Cardiac septum (tissue), 1 donor: ENCODE data around the gene SLX9. TPM values are rescaled to one million over a fixed set of nuclear protein-coding genes. Genes with fewer than 3 reads are reported as not detected.

Experiments
- DNase-seq: peaks from one replicate; pipeline ENCODE4 v3.0.0-alpha.2; 2020; ENCODE audit warnings: low spot score
- intact Hi-C: fragments of 100-400 bp; cut with DNase I; formaldehyde crosslinking; loops from one replicate; pipeline ENCODE4 v1.14.0; 2022
- total RNA-seq: library from RNA; stranded (reverse); fragmentation: NEBNext Ultra II Directional; extraction: Animal tissue kit (Norgen Biotek cat#: 25700); gene quantifications from one replicate; pipeline ENCODE4 v1.2.1, GENCODE V29; 2021
- donor health status: DM: no; HTN: no; CAD: no.

Gene SLX9
- total RNA-seq, 1 donor from 2014 or later = 35.8 TPM

DNA sequence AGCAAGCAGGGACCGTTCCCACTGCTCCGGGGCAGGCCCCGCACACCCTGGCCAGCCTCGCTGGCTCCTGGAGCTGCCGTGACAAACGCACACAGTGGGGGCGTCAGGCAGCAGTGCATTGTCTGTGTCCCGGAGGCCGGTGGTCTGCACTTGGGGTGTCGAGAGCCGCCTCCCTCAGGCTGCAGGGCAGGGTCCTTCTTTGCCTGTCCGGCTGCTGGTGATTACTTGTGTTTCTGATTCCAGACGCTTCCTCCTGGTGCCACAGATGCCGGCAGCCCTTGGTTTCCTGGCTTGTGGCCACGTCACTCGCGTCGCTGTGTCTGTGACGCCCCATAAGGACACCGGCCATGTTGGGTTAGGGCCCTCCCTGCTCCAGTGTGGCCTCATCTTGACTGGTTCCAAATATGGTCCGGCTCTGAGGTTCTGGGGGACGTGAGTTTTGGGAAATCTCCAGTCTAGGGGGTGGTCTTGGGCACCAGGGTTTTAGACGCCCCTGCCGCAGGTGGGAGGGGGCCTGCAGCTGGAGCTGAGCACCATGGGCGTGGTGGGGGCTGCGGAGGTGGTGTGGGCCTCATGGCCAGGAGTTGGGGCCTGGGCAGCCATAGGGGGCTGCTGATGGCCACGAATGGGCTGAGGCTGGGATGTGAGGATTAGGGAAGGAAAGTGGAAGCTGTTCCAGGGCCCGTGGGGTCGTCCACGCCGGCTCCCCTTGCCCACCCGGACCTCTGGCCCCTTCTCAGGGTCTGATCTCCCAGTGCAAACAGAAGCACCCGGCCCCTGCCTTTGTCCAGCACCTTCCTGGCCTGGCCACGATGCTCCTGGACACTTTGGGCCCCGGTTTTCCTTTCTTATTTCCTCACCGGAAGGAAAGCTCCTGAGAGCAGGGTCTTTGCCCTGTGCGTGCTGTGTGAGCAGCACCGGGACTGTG lies 41.0 kb downstream of the SLX9 start:
- DNase-seq = no peak
- intact Hi-C loops = no loop called here

DNA sequence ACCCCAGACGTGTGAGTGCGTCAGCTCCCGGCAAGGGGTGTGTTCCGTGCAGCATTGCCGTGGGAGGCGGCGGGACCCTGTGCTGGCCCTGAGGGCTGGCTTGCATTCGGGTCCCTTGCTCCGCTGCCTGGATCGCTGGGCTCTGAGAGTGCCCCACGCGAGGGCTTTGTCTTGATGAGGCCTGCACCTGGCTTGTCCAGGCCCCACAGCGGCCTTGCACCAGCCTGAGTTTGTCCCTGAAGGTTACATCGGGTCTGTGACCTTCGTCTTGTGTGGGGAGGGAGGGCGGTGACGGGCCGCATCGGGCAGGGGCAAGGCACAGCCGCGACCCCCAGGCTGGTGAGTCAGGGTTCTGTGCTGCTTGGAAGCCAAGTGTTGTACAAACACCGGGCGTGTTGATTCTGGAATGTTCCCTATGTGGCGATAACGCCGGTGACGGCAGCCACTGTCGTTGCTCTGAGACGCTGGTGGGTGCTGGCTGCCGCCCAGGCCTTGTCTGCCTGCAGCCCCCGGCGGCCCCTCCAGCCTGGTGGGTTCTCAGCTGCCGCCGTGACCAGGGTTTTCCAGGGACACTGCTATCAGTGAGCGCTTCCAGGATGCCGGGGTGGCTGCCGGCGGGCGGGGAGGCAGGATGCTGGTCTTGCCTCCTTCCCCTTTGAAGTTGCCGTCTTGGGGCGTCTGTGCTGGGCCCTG lies 42.9 kb downstream of the SLX9 start:
- intact Hi-C loops = no loop called here
- no peak for DNase-seq

- no peak for DNase-seq
- intact Hi-C loops = no loop called here
These were observed 43.8 kb downstream of the SLX9 start for GRCh38 chr21:44983421-44984206.

DNA sequence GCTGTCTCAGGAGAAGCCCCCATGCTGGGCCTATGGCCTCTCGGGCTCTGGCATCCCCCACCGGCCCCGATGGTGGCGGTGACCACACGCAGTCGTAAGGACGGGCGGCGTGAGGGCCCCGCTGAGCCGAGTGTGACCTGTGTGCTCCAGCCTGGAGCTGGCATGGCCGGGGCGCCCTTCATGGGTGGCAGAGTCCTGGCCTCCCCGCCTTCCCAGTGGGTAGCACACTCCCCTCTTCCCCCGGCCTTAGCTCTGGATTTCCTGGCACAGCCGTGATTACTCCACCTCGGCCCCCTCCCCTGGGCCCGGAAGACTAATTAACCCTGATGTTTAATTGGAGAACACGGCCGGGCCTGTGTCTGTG lies 44.6 kb downstream of the SLX9 start:
- no peak for DNase-seq
- intact Hi-C loops = no loop called here

DNA sequence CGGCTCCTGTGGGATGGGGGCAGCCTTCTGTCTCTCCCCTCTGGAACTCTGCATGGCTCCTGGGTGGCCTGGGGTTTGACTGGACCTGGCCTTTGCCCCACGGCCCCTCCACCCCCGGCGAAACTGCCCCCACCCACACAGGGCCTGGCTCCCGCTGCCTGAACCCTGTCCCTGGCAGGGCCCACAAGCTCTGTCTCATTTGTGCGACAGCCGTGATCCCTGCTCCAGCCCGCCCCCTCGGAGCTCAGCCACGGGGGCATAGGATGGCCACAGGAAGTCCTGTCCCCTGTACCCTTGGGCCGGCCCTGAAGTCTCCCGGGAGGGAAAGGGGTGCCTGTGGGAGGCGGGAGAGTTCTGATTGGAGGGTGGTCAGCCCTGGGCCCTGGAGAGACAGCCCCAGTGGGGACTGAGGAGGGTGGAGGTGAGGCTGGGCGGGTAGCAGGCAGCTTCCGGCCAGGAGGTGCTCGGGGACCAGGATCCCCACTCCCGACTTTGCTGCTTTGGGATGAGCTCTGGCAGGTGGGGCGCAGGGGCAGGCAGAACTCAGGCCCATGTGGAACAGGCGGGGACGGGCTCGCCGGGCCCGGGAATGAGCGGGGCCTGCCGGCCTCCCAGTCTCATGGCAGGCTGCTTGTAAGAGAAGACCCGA lies 45.1 kb downstream of the SLX9 start:
- DNase-seq = peak; percentile 66
- intact Hi-C loops = no loop called here

- peak; percentile 71 for DNase-seq
- intact Hi-C loops = no loop called here
These were observed 45.9 kb downstream of the SLX9 start for GRCh38 chr21:44985441-44986401.

DNA sequence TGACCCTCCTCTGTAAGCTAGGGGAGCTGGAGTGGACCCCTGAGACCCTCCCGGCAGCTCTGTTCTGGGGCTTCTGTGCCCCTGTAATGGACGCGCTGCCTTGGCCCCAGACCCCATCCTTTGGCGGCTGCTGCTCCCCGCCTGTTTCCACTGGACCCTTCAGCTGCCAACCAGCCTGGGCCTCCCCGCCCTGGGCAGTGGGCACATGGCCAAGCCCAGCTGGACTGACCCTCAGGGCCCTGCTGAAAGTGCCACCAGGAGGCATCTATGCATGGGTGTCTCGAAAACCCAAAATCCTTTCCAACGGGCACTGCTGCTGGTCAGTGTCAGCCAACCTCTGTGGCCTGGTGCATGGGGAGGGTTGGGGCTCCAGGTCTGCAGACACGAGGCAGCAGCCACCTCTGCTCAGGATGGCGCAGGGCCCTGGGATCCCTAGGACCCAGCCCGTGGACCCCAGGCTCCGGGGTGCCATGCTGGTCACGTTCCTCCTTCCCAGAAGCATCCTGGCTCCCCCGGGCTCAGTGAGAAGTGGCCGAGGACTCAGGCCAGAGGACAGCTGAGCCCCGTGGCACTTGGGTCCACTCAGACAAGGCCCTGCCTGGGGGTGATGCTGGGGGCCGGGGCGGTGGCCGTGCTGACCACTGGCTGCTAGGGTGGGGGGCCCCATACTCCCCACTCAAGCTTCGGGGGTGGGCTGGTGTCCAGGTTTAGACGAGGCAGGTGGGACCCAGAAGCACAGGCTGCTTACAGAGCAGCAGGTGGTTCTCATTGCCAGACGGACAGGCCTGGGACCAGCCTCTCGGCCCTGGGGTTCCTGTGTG lies 46.9 kb downstream of the SLX9 start:
- intact Hi-C loops = no loop called here
- DNase-seq = peak; percentile 69

DNA sequence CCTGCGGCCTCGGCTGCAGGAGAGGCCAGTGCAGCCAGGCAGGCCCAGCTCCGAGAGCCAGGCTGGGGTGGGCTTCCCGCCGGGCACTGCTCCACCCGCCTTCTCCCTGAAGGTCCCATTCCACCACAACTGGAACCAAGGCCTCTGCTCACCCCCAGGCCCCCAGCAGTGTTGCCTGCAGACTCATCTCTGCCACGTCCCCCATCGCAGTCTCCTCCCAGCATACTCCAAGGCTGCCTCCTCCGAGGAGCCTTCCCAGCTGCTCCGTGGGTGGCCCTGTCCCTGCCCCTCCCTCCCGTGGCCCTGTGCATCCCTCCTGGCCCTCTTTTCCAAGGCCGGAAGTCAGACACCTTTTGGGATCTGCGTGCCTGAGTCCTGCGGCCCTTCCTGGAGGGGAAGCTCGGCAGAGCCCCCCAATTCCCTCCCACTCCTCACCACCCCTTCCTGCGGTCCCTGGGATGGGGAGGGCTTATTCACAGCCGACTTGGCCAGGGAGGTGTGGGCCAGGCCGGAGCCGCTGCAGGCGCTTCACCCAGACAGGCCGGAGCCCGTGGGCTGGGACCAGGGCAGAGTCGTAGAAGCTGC lies 47.6 kb downstream of the SLX9 start:
- peak; percentile 74 for DNase-seq
- intact Hi-C loops = no loop called here

GRCh38 chr21:44987886-44988606 lies 48.2 kb downstream of the SLX9 start:
- DNase-seq = no peak
- intact Hi-C loops = no loop called here

- intact Hi-C loops = no loop called here
- DNase-seq = no peak
These were observed 49.0 kb downstream of the SLX9 start for GRCh38 chr21:44988607-44989536.

- no peak for DNase-seq
- intact Hi-C loops = no loop called here
These were observed 49.7 kb downstream of the SLX9 start for GRCh38 chr21:44989537-44989886.

DNA sequence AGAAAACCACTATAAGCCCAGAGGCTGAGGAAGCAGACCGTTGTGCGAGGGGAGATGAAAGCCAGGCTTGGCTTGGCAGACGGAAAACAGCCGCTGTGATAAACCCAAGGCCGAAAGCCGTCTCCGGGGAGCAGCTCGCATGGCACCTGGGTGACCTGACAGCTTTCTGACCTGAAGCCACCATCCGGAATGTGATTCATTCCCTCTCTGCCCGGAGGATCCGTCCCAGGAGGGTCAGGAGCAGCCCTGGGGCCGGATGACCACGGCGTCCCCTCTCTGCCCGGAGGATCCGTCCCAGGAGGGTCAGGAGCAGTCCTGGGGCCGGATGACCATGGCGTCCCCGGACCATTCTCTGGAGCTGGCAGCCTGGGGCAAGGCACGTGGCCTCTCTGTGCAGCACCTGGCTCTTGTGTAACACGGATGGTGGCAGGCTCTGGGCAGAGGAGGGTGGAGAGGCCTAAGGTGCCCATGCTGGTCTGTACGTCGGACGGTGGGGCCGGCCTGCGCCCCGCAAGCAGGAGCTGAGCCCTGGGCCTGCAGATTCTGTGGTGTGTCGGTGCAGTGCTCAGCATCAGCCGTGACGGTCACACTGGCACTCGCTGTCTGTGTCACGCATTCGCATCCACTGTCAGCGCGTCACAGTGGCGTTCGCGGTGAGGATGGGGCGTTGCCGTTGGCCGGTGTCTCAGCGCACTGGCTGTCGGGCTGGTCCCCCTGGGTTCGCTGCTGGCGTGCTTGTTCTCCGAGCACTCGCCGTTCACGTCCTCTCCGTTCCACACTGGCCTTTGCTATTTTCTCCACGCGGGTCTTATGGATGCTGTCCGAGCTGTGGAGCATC lies 50.3 kb downstream of the SLX9 start:
- DNase-seq = no peak
- intact Hi-C loops = no loop called here

- intact Hi-C loops = no loop called here
- DNase-seq = no peak
These were observed 51.1 kb downstream of the SLX9 start for GRCh38 chr21:44990921-44991320.

- no peak for DNase-seq
- intact Hi-C loops = no loop called here
These were observed 52.0 kb downstream of the SLX9 start for GRCh38 chr21:44991538-44992483.
